GM12878 (cell line): ENCODE data around the gene ZC3H12D. TPM values are rescaled to one million over a fixed set of nuclear protein-coding genes. Genes with fewer than 3 reads are reported as not detected.

ENCODE experiments used
- ATAC-seq: fragments of 200-7000 bp; cut with Tn5 transposase; 3 replicates; pipeline ENCODE4 v1.9.1; 2020; ENCODE audit warnings: mild to moderate bottlenecking, moderate library complexity
- BruUV-seq: library from RNA; stranded (reverse); fragments of 400-500 nt; replicated peaks from 2 replicates; lab custom pipeline; 2021; lab: Mats Ljungman, UMichigan
- CTCF ChIA-PET: fragments of 300-600 bp; sonication (Branson Sonifier 250); formaldehyde crosslinking; extraction: SDS; loops from one replicate; lab custom pipeline; 2021; ENCODE audit warnings: inconsistent platforms; lab: Yijun Ruan, JAX
- POLR2A ChIA-PET: fragments of 350-600 bp; formaldehyde crosslinking; extraction: SDS; loops from one replicate; lab custom pipeline; 2021; ENCODE audit warnings: inconsistent platforms; lab: Charles Lee
- RAD21 ChIA-PET: fragments of 300-600 bp; sonication (Branson Sonifier 250); formaldehyde crosslinking; loops from one replicate; lab custom pipeline; 2023; ENCODE audit warnings: antibody characterized with exemption; ENCODE audit not compliant: unreplicated experiment; lab: Charles Lee
- SMC1A ChIA-PET: fragments of 300-600 bp; sonication (Branson Sonifier 250); formaldehyde crosslinking; loops from one replicate; lab custom pipeline; 2023; ENCODE audit not compliant: unreplicated experiment, uncharacterized antibody; lab: Charles Lee
- DNase-seq: peaks from one replicate; pipeline ENCODE4 v3.0.0-alpha.2; 2011; ENCODE audit warnings: low read depth, low spot score
- FAIRE-seq: peaks from 3 replicates; lab custom pipeline; 2011; peaks lifted over from hg19 to GRCh38; lab: Jason Lieb, UNC
- H2AFZ ChIP-seq: 2 replicates; pipeline ENCODE4 v1.6.0; 2011; ENCODE audit warnings: low read depth, low read length, control low read depth; ENCODE audit not compliant: control insufficient read depth
- H3K27ac ChIP-seq: 2 replicates; pipeline ENCODE4 v1.5.1; 2011; ENCODE audit warnings: control low read depth; ENCODE audit not compliant: control insufficient read depth, insufficient read depth
- H3K27me3 ChIP-seq, 2 experiments: replicated peaks in 1 of 2; 2 replicates each; pipeline versions ENCODE4 v1.6.0 to v1.6.1; 2011; ENCODE audit warnings: low read length in 1 of 2; ENCODE audit not compliant: control insufficient read depth in 2 of 2, insufficient read depth in 2 of 2
- H3K36me3 ChIP-seq, 2 experiments: 2 replicates each; pipeline ENCODE4 v1.5.1; 2011; ENCODE audit warnings: low read length in 1 of 2; ENCODE audit not compliant: control insufficient read depth in 2 of 2, insufficient read depth in 2 of 2
- H3K4me1 ChIP-seq: 2 replicates; pipeline ENCODE4 v1.6.1; 2011; ENCODE audit warnings: mild to moderate bottlenecking, low read length, moderate library complexity, mixed read lengths; ENCODE audit not compliant: control insufficient read depth, insufficient read depth
- H3K4me2 ChIP-seq: 2 replicates; pipeline ENCODE4 v1.6.0; 2011; ENCODE audit warnings: control low read depth; ENCODE audit not compliant: control insufficient read depth, insufficient read depth
- H3K4me3 ChIP-seq: fragments of 200-600 bp; sonication (generic); 2 replicates; pipeline ENCODE4 v1.5.1; 2016
- H3K79me2 ChIP-seq: 2 replicates; pipeline ENCODE4 v1.6.0; 2011; ENCODE audit warnings: low read length; ENCODE audit not compliant: control insufficient read depth, insufficient read depth
- H3K9ac ChIP-seq: 2 replicates; pipeline ENCODE4 v1.8.0; 2011; ENCODE audit warnings: low read length, control low read depth, mixed read lengths; ENCODE audit not compliant: control insufficient read depth, insufficient read depth
- H3K9me3 ChIP-seq: replicated peaks from 3 replicates; pipeline ENCODE4 v1.5.1; 2011; ENCODE audit warnings: mild to moderate bottlenecking, low read length; ENCODE audit not compliant: control insufficient read depth, insufficient read depth
- H4K20me1 ChIP-seq: 2 replicates; pipeline ENCODE4 v1.6.0; 2011; ENCODE audit not compliant: control insufficient read depth, insufficient read depth
- ATF3 ChIP-seq: IDR thresholded peaks from 2 replicates; pipeline ENCODE4 v1.6.1; 2011; ENCODE audit warnings: low read depth, mild to moderate bottlenecking, low read length, moderate library complexity, borderline replicate concordance; ENCODE audit errors: extremely low read depth
- BCLAF1 ChIP-seq: fragments of 450-650 bp; IDR thresholded peaks from 2 replicates; pipeline ENCODE4 v1.6.1; 2017; ENCODE audit warnings: antibody characterized with exemption, mild to moderate bottlenecking, moderate library complexity
- BHLHE40 ChIP-seq, 2 experiments: fragments of 450-650 bp in 1 of 2; IDR thresholded peaks; 2 replicates each; pipeline ENCODE4 v1.6.1; 2011 to 2017; ENCODE audit warnings: low read depth in 2 of 2, borderline replicate concordance in 1 of 2, improper control_type of control experiment in 1 of 2, low read length in 1 of 2, mild to moderate bottlenecking in 1 of 2
- ETV6 ChIP-seq, 2 experiments: fragments of 450-650 bp in 1 of 2; IDR thresholded peaks in 1 of 2; conservative IDR thresholded peaks in 1 of 2; 2 replicates each; pipeline ENCODE4 v1.6.1; 2014; ENCODE audit warnings: antibody characterized with exemption in 1 of 2, borderline replicate concordance in 1 of 2, low read depth in 1 of 2, mild to moderate bottlenecking in 1 of 2, moderate library complexity in 1 of 2
- HDAC2 ChIP-seq: fragments of 200-600 bp; sonication (generic); IDR thresholded peaks from 2 replicates; pipeline ENCODE4 v1.6.1; 2017
- HSF1 ChIP-seq: fragments of 150-350 bp; IDR thresholded peaks from 2 replicates; pipeline ENCODE4 v1.6.1; 2014; ENCODE audit warnings: mild to moderate bottlenecking, low read depth, low read length
- IRF4 ChIP-seq: IDR thresholded peaks from 2 replicates; pipeline ENCODE4 v1.6.1; 2011; ENCODE audit warnings: low read depth, low read length
- MAX ChIP-seq: IDR thresholded peaks from 2 replicates; pipeline ENCODE4 v1.6.1; 2012; ENCODE audit warnings: low read depth, low read length, improper control_type of control experiment
- NBN ChIP-seq: fragments of 450-650 bp; IDR thresholded peaks from 2 replicates; pipeline ENCODE4 v1.6.1; 2016
- TCF3 ChIP-seq: IDR thresholded peaks from 2 replicates; pipeline ENCODE4 v1.6.1; 2012; ENCODE audit warnings: low read depth, mild to moderate bottlenecking, low read length, borderline replicate concordance; ENCODE audit not compliant: insufficient read depth
- USF2 ChIP-seq: IDR thresholded peaks from 2 replicates; pipeline ENCODE4 v1.6.1; 2011; ENCODE audit warnings: low read depth, low read length, improper control_type of control experiment, borderline replicate concordance
- ZNF687 ChIP-seq: fragments of 450-650 bp; IDR thresholded peaks from 2 replicates; pipeline ENCODE4 v1.6.1; 2017; ENCODE audit warnings: mild to moderate bottlenecking, moderate library complexity
- ZZZ3 ChIP-seq: IDR thresholded peaks from 2 replicates; pipeline ENCODE4 v1.6.1; 2011; ENCODE audit warnings: low read depth; ENCODE audit not compliant: control insufficient read depth, insufficient read length
- WGBS: methylation state at CpG from one replicate; pipeline ENCODE4 v1.1.6; 2016; ENCODE audit warnings: low lambda C conversion rate; ENCODE audit not compliant: insufficient replicate concordance, insufficient coverage; ENCODE audit errors: missing lambda C conversion rate; 5-methylcytosine and 5-hydroxymethylcytosine counted together
- in situ Hi-C: fragments of 300-500 bp; cut with MboI; formaldehyde crosslinking; loops from 9 replicates; pipeline ENCODE4 v1.14.3; 2018; ENCODE audit warnings: mixed read lengths
- intact Hi-C: fragments of 100-400 bp; cut with micrococcal nuclease; formaldehyde crosslinking; loops from one replicate; pipeline ENCODE4 v1.14.2; 2022; ENCODE audit not compliant: unreplicated experiment
- polyA plus RNA-seq, 11 experiments: library from polyadenylated mRNA; depleted of rRNA in 4 of 11; unstranded in 6 of 11; stranded (reverse) in 5 of 11; fragments of >200 nt; fragmentation: Nextera tagmentation in 4 of 11; fragmentation: Illumina TruSeq in 1 of 11; extraction: Ambion mirVana in 4 of 11; extraction: Trizol in 1 of 11; gene quantifications; 1 replicate in 1 of 11; 2 replicates in 10 of 11; pipeline versions ENCODE4 v1.2.1 to v1.2.3, GENCODE V29; 2011 to 2016; ENCODE audit warnings: inconsistent platforms in 2 of 11, missing spikeins in 2 of 11, low read depth in 1 of 11
- total RNA-seq, 4 experiments: library from RNA; depleted of rRNA in 3 of 4; stranded (reverse); fragments of >200 nt in 3 of 4; fragmentation: Illumina TruSeq in 1 of 4; extraction: Trizol in 1 of 4; gene quantifications; 2 replicates each; pipeline versions ENCODE4 v1.2.1 to v1.2.3, GENCODE V29; 2013 to 2021

ZC3H12D gene
- total and polyA plus RNA-seq, 10 of the 15 experiments (the other 5 are each of a cell fraction or from before 2014, with no cell fraction given) = 1.4 to 29.7 (median 8.8) TPM

GRCh38 chr6:149513915-149514314 lies 29.1 kb upstream of the ZC3H12D start:
- no peaks in the 10 kb centered on the region for H3K4me1 ChIP-seq
- no TSS peak for BruUV-seq
- no peak overlapping the region for H3K9ac ChIP-seq
- DNase-seq (no peak), ATAC-seq (no peak), FAIRE-seq (no peak)
- H3K27me3 ChIP-seq = no peaks in the 10 kb centered on the region
- H4K20me1 ChIP-seq = no peaks in the 10 kb centered on the region
- SMC1A ChIA-PET = interaction anchor here (0.9 to 5.5 kb wide), 7 partner anchors 11 to 197 kb away, joined by 3 to 100 read pairs (median 6); no protein-coding TSS in a partner anchor
- H3K4me2 ChIP-seq = no peak overlapping the region
- H3K27ac ChIP-seq = no peak overlapping the region
- in situ Hi-C loops (no loop called here), intact Hi-C loops (no loop called here)
- POLR2A ChIA-PET = interaction anchor here (0.8 to 1.3 kb wide), 2 partner anchors 10 to 489 kb away, joined by 3 read pairs; no protein-coding TSS in a partner anchor
- 95% methylated on average over 5 of the region's 5 CpGs for WGBS
- H3K4me3 ChIP-seq = no peak overlapping the region
- H3K79me2 ChIP-seq = no peaks in the 10 kb centered on the region
- peaks cover 0 to 15% of the 10 kb centered on the region in 2 experiments; a peak in 2 of 4 replicates for H3K36me3 ChIP-seq
- H2AFZ ChIP-seq = no peak overlapping the region
- CTCF ChIA-PET = interaction anchor here (0.6 to 6.4 kb wide), 10 partner anchors 10 to 485 kb away, joined by 3 to 103 read pairs (median 4); no protein-coding TSS in a partner anchor
- H3K9me3 ChIP-seq = no peaks in the 10 kb centered on the region
- RAD21 ChIA-PET = interaction anchor here (0.6 to 1.9 kb wide), 7 partner anchors 19 to 821 kb away, joined by 3 to 5 read pairs (median 3); no protein-coding TSS in a partner anchor
- TF ChIP-seq ETV6 (conservative IDR thresholded peaks at IDR 0.05 in 1 of 2, IDR thresholded peaks at IDR 0.05 in 1 of 2; ENCODE audit: borderline replicate concordance in 1 of 2, low read depth in 1 of 2) (no peak), ZNF687 (no peak), NBN (no peak), TCF3 (no peak), BCLAF1 (no peak), ZZZ3 (no peak), HSF1 (no peak), HDAC2 (no peak), BHLHE40 (IDR thresholded peaks at IDR 0.05; ENCODE audit: borderline replicate concordance in 1 of 2, low read depth in 2 of 2, low read length in 1 of 2) (no peak), USF2 (no peak), ATF3 (no peak), MAX (no peak), IRF4 (no peak)
